HG03095 (cell line): ENCODE data around the gene UNC13B.
"Not testable (repeated sequence)": the region's sequence is repeated elsewhere in the genome, so short reads cannot be mapped to it uniquely, and the experiment has no call there.

Experiments
- ATAC-seq: cut with Tn5 transposase; IDR thresholded peaks from one replicate; pipeline ENCODE4 v1.9.1; 2021; ENCODE audit warnings: moderate library complexity; ENCODE audit not compliant: unreplicated experiment

Gene UNC13B

GRCh38 chr9:35162605-35163315 lies 951 bp downstream of the UNC13B start:
- no peak for ATAC-seq

GRCh38 chr9:35163413-35163812 lies 1.6 kb downstream of the UNC13B start:
- no peak for ATAC-seq

GRCh38 chr9:35164711-35165110 lies 2.9 kb downstream of the UNC13B start:
- ATAC-seq = no peak

- ATAC-seq = not testable (repeated sequence)
These were observed 5.6 kb downstream of the UNC13B start for GRCh38 chr9:35167429-35167828.

GRCh38 chr9:35168963-35169362 lies 7.2 kb downstream of the UNC13B start:
- no peak for ATAC-seq

GRCh38 chr9:35172878-35173277 lies 11.1 kb downstream of the UNC13B start:
- no peak for ATAC-seq

GRCh38 chr9:35177520-35177919 lies 15.7 kb downstream of the UNC13B start:
- ATAC-seq = no peak

GRCh38 chr9:35179347-35180280 lies 17.8 kb downstream of the UNC13B start:
- no peak for ATAC-seq

GRCh38 chr9:35180801-35181200 lies 19.0 kb downstream of the UNC13B start:
- no peak for ATAC-seq

- ATAC-seq = not testable (repeated sequence)
These were observed 20.6 kb downstream of the UNC13B start for GRCh38 chr9:35182401-35182800.

- ATAC-seq = not testable (repeated sequence)
These were observed 21.4 kb downstream of the UNC13B start for GRCh38 chr9:35182996-35183754.

GRCh38 chr9:35183755-35184480 lies 22.1 kb downstream of the UNC13B start:
- ATAC-seq = not testable (repeated sequence)

- no peak for ATAC-seq
These were observed 24.7 kb downstream of the UNC13B start for GRCh38 chr9:35186524-35186923.

- ATAC-seq = no peak
These were observed 28.4 kb downstream of the UNC13B start for GRCh38 chr9:35190203-35190602.

GRCh38 chr9:35191105-35191504 lies 29.3 kb downstream of the UNC13B start:
- ATAC-seq = no peak

- no peak for ATAC-seq
These were observed 32.0 kb downstream of the UNC13B start for GRCh38 chr9:35193762-35194161.

- no peak for ATAC-seq
These were observed 33.9 kb downstream of the UNC13B start for GRCh38 chr9:35195683-35196082.

- ATAC-seq = no peak
These were observed 36.4 kb downstream of the UNC13B start for GRCh38 chr9:35198191-35198590.

GRCh38 chr9:35203528-35203927 lies 41.7 kb downstream of the UNC13B start:
- no peak for ATAC-seq

- no peak for ATAC-seq
These were observed 43.5 kb downstream of the UNC13B start for GRCh38 chr9:35205340-35205739.

GRCh38 chr9:35211854-35212253 lies 50.0 kb downstream of the UNC13B start:
- ATAC-seq = no peak
